Suprapubic skin (tissue), 4 donors: Measurements from ENCODE around the gene APMAP. TPM values are rescaled to one million over a fixed set of nuclear protein-coding genes. Genes with fewer than 3 reads are reported as not detected.

ENCODE experiments used
- DNase-seq, 2 donors: peaks; one replicate each; pipeline ENCODE4 v3.0.0-alpha.2; 2019; ENCODE audit warnings: low spot score in 2 of 2
- H3K27ac ChIP-seq: fragments of 200-600 bp; sonication (generic); one replicate; pipeline ENCODE4 v1.5.1; 2019
- H3K27me3 ChIP-seq: fragments of 200-600 bp; sonication (generic); one replicate; pipeline ENCODE4 v1.5.1; 2019
- H3K36me3 ChIP-seq: fragments of 200-600 bp; sonication (generic); one replicate; pipeline ENCODE4 v1.5.1; 2019
- H3K4me1 ChIP-seq: fragments of 200-600 bp; sonication (generic); one replicate; pipeline ENCODE4 v1.5.1; 2019
- H3K4me3 ChIP-seq: fragments of 200-600 bp; sonication (generic); one replicate; pipeline ENCODE4 v1.5.1; 2019; ENCODE audit warnings: mild to moderate bottlenecking
- H3K9me3 ChIP-seq: fragments of 200-600 bp; sonication (generic); one replicate; pipeline ENCODE4 v1.5.1; 2019
- EP300 ChIP-seq: sonication (generic); formaldehyde crosslinking; IDR thresholded peaks from one replicate; pipeline ENCODE4 v1.6.1; 2017; ENCODE audit warnings: antibody characterized with exemption
- POLR2A ChIP-seq, 2 donors: fragments of 450-650 bp; IDR thresholded peaks; one replicate each; pipeline ENCODE4 v1.6.1; 2017; ENCODE audit warnings: antibody characterized with exemption in 2 of 2, mild to moderate bottlenecking in 2 of 2, moderate library complexity in 2 of 2
- POLR2AphosphoS5 ChIP-seq, 3 donors: sonication (generic); formaldehyde crosslinking; IDR thresholded peaks; one replicate each; pipeline ENCODE4 v1.6.1; 2017; ENCODE audit warnings: antibody characterized with exemption in 3 of 3
- WGBS: methylation state at CpG from one replicate; pipeline ENCODE4 v1.1.5; 2018; 5-methylcytosine and 5-hydroxymethylcytosine counted together
- total RNA-seq, 4 donors: library from RNA; depleted of rRNA; stranded (reverse); fragments of >200 nt; gene quantifications; one replicate each; pipeline ENCODE4 v1.1.0, GENCODE V29; 2016
- TF ChIP-seq, protein P1 (sequence below), 2 donors: fragments of 200-600 bp in 1 of 2; fragments of 450-650 bp in 1 of 2; sonication (generic) in 1 of 2; IDR thresholded peaks; one replicate each; pipeline ENCODE4 v1.5.1; 2016 to 2019; ENCODE audit warnings: antibody characterized with exemption in 2 of 2, mild to moderate bottlenecking in 1 of 2, moderate library complexity in 1 of 2

Gene APMAP
- total RNA-seq, 4 donors from 2014 or later = 61.8 to 89.3 (median 69.9) TPM

GRCh38 chr20:24979036-24979960 is 13.3 kb downstream of the APMAP start:
- peak in 1 of 2 donors; percentile 46 for DNase-seq
- Histone ChIP-seq H3K9me3 (no peaks in the 10 kb centered on the region), H3K4me1 (no peaks in the 10 kb centered on the region), H3K27me3 (no peaks in the 10 kb centered on the region), H3K4me3 (no peak overlapping the region), H3K27ac (no peak overlapping the region), H3K36me3 (peaks cover 44% of the 10 kb centered on the region)
- TF ChIP-seq POLR2A (IDR thresholded peaks at IDR 0.05) (no peak), POLR2AphosphoS5 (IDR thresholded peaks at IDR 0.05) (no peak), EP300 (no peak)
- TF ChIP-seq, protein P1, sequence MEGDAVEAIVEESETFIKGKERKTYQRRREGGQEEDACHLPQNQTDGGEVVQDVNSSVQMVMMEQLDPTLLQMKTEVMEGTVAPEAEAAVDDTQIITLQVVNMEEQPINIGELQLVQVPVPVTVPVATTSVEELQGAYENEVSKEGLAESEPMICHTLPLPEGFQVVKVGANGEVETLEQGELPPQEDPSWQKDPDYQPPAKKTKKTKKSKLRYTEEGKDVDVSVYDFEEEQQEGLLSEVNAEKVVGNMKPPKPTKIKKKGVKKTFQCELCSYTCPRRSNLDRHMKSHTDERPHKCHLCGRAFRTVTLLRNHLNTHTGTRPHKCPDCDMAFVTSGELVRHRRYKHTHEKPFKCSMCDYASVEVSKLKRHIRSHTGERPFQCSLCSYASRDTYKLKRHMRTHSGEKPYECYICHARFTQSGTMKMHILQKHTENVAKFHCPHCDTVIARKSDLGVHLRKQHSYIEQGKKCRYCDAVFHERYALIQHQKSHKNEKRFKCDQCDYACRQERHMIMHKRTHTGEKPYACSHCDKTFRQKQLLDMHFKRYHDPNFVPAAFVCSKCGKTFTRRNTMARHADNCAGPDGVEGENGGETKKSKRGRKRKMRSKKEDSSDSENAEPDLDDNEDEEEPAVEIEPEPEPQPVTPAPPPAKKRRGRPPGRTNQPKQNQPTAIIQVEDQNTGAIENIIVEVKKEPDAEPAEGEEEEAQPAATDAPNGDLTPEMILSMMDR (IDR thresholded peaks at IDR 0.05) = no peak
- 95% methylated on average over 12 of the region's 15 CpGs for WGBS

DNA sequence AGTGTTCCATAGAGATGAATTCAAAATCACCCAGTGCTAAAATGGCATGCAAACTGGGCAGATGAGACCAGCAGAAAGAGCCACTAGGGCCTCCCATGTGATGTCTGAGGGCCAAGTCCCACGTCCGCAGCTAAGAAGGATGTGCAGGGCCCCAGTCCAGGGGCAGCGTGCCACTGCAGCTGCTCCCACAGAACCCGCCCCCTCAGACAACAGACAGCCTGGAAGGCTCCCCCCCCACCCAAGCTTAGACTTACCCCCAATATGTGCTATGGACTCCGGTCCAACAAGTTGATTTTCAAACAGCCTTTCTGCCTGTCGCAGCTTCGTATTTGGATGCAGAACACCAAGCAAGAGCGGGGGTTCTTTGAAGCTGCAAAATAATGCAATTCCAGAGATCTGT is 14.0 kb downstream of the APMAP start:
- H3K27ac ChIP-seq = no peak overlapping the region

GRCh38 chr20:24977797-24978196 is 14.8 kb downstream of the APMAP start:
- H3K4me1 ChIP-seq = no peaks in the 10 kb centered on the region
- H3K4me3 ChIP-seq = no peak overlapping the region
- DNase-seq = peak; percentile 15 to 55
- 80% methylated on average over 3 of the region's 3 CpGs for WGBS
- no peaks in the 10 kb centered on the region for H3K9me3 ChIP-seq
- H3K27me3 ChIP-seq = no peaks in the 10 kb centered on the region
- TF ChIP-seq POLR2AphosphoS5 (IDR thresholded peaks at IDR 0.05) (no peak), POLR2A (IDR thresholded peaks at IDR 0.05) (no peak), EP300 (no peak)
- TF ChIP-seq, protein P1 (IDR thresholded peaks at IDR 0.05) = no peak
- H3K36me3 ChIP-seq = peaks cover 55% of the 10 kb centered on the region
- no peak overlapping the region for H3K27ac ChIP-seq

More for the DNA sequence above, 14.0 kb downstream of the APMAP start:
- Histone ChIP-seq H3K9me3 (no peaks in the 10 kb centered on the region), H3K4me3 (no peak overlapping the region), H3K27me3 (no peaks in the 10 kb centered on the region), H3K4me1 (no peaks in the 10 kb centered on the region), H3K36me3 (peaks cover 48% of the 10 kb centered on the region)
- TF ChIP-seq POLR2AphosphoS5 (IDR thresholded peaks at IDR 0.05) (no peak), POLR2A (IDR thresholded peaks at IDR 0.05) (no peak)
- TF ChIP-seq, protein P1 (IDR thresholded peaks at IDR 0.05) = no peak
- WGBS = 75% methylated on average over 8 of the region's 8 CpGs
- DNase-seq = peak in 1 of 2 donors; percentile 22

- peaks cover 56% of the 10 kb centered on the region for H3K36me3 ChIP-seq
- no peaks in the 10 kb centered on the region for H3K27me3 ChIP-seq
- peak; percentile 27 to 41 for DNase-seq
- H3K4me1 ChIP-seq = no peaks in the 10 kb centered on the region
- H3K9me3 ChIP-seq = no peaks in the 10 kb centered on the region
- no peak overlapping the region for H3K4me3 ChIP-seq
- no peak overlapping the region for H3K27ac ChIP-seq
- WGBS = 100% methylated on average over 1 of the region's 1 CpG
- TF ChIP-seq, protein P1 (IDR thresholded peaks at IDR 0.05) = no peak
- no peak for TF ChIP-seq POLR2A (IDR thresholded peaks at IDR 0.05)
- TF ChIP-seq EP300 = no peak
These were observed 15.2 kb downstream of the APMAP start for GRCh38 chr20:24977336-24977735.

DNA sequence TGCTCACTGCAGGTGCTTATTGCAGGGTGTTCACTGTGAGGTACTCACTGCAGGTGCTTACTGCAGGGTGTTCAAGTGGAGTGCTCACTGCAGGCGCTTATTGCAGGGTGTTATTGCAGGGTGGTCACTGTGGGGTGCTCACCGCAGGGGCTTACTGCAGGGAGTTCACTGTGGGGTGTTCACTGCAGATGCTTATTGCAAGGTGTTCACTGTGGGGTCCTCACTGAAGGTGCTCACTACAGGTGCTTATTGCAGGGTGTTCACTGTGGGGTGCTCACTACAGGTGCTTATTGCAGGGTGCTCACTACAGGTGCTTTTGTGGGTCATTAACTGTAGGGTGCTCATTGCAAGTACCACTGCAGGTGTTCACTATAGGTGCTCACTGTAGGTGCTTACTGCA is 20.2 kb downstream of the APMAP start:
- Histone ChIP-seq H3K4me1 (no peaks in the 10 kb centered on the region), H3K27me3 (no peaks in the 10 kb centered on the region), H3K9me3 (no peaks in the 10 kb centered on the region), H3K36me3 (peaks cover 71% of the 10 kb centered on the region), H3K27ac (no peak overlapping the region), H3K4me3 (no peak overlapping the region)
- DNase-seq = peak; percentile 9
- no peak for TF ChIP-seq POLR2AphosphoS5 (IDR thresholded peaks at IDR 0.05)
- no peak for TF ChIP-seq POLR2A (IDR thresholded peaks at IDR 0.05)
- no peak for TF ChIP-seq EP300
- TF ChIP-seq, protein P1 (IDR thresholded peaks at IDR 0.05) = no peak
- 84% methylated on average over 2 of the region's 2 CpGs for WGBS
